HepG2 (cell line): ENCODE measurements around the gene KRT27. TPM values are rescaled to one million over a fixed set of nuclear protein-coding genes. Genes with fewer than 3 reads are reported as not detected.

Experiments used
- ATAC-seq: fragments of 200-7000 bp; cut with Tn5 transposase; 3 replicates; pipeline ENCODE4 v1.9.1; 2020; ENCODE audit warnings: mild to moderate bottlenecking, moderate library complexity
- BruUV-seq: library from RNA; stranded (reverse); fragments of 400-500 nt; replicated peaks from 2 replicates; lab custom pipeline; 2021; lab: Mats Ljungman, UMichigan
- CTCF ChIA-PET: fragments of 300-600 bp; formaldehyde crosslinking; extraction: SDS; loops from one replicate; lab custom pipeline; 2021; ENCODE audit warnings: low total read pairs, inconsistent platforms, low intra/inter-chr PET ratio; lab: Yijun Ruan, JAX
- POLR2A ChIA-PET: fragments of 350-600 bp; sonication (Branson Sonifier 250); formaldehyde crosslinking; loops from one replicate; lab custom pipeline; 2020; ENCODE audit warnings: antibody characterized with exemption, inconsistent platforms; lab: Yijun Ruan, JAX
- DNase-seq: peaks from one replicate; pipeline ENCODE4 v3.0.0-alpha.2; 2015; ENCODE audit warnings: low spot score
- FAIRE-seq: peaks from 3 replicates; lab custom pipeline; 2011; peaks lifted over from hg19 to GRCh38; lab: Jason Lieb, UNC
- H2AFZ ChIP-seq: one replicate; pipeline ENCODE4 v1.6.1; 2011; ENCODE audit warnings: low read length, inconsistent platforms
- H3K27ac ChIP-seq: fragments of 300-600 bp; 3 replicates; pipeline ENCODE4 v1.8.0; 2011; ENCODE audit warnings: mixed run types, mild to moderate bottlenecking, mixed read lengths, low read length, inconsistent platforms; ENCODE audit not compliant: insufficient read depth; ENCODE audit errors: extremely low read length
- H3K27me3 ChIP-seq, 2 experiments: fragments of 200-600 bp in 1 of 2; 2 replicates in 1 of 2; 3 replicates in 1 of 2; pipeline versions ENCODE4 v1.6.0 to v1.8.0; 2011; ENCODE audit warnings: low read length in 2 of 2, mild to moderate bottlenecking in 2 of 2, moderate library complexity in 2 of 2, inconsistent platforms in 1 of 2; ENCODE audit not compliant: insufficient read depth in 2 of 2, control insufficient read depth in 1 of 2
- H3K36me3 ChIP-seq, 2 experiments: fragments of 200-600 bp in 1 of 2; replicated peaks in 1 of 2; 2 replicates in 1 of 2; 3 replicates in 1 of 2; pipeline versions ENCODE4 v1.5.1 to v1.8.0; 2011; ENCODE audit warnings: low read length in 2 of 2, inconsistent platforms in 1 of 2; ENCODE audit not compliant: insufficient read depth in 2 of 2, control insufficient read depth in 1 of 2
- H3K4me1 ChIP-seq: 2 replicates; pipeline ENCODE4 v1.5.1; 2012; ENCODE audit warnings: low read length, inconsistent platforms; ENCODE audit not compliant: insufficient read depth
- H3K4me2 ChIP-seq: 2 replicates; pipeline ENCODE4 v1.6.0; 2011; ENCODE audit warnings: low read depth, low read length, inconsistent platforms
- H3K4me3 ChIP-seq, 3 experiments: fragments of 200-600 bp in 1 of 3; sonication (generic), shearing (Covaris generic) in 1 of 3; replicated peaks in 1 of 3; 2 replicates each; pipeline ENCODE4 v1.5.1; 2011 to 2016; ENCODE audit warnings: low read length in 3 of 3, inconsistent platforms in 2 of 3, low read depth in 2 of 3, mild to moderate bottlenecking in 2 of 3, control low read depth in 1 of 3, mixed read lengths in 1 of 3; ENCODE audit not compliant: insufficient read depth in 1 of 3
- H3K79me2 ChIP-seq: one replicate; pipeline ENCODE4 v1.6.1; 2011; ENCODE audit warnings: low read length, inconsistent platforms; ENCODE audit not compliant: insufficient read depth
- H3K9ac ChIP-seq: 2 replicates; pipeline ENCODE4 v1.6.0; 2011; ENCODE audit warnings: mild to moderate bottlenecking, low read depth, low read length, inconsistent platforms; ENCODE audit not compliant: insufficient read depth
- H3K9me3 ChIP-seq: 2 replicates; pipeline ENCODE4 v1.5.1; 2012; ENCODE audit warnings: mild to moderate bottlenecking, low read length
- H4K20me1 ChIP-seq: 2 replicates; pipeline ENCODE4 v1.6.0; 2011; ENCODE audit warnings: inconsistent platforms, mild to moderate bottlenecking, low read length, moderate library complexity; ENCODE audit not compliant: insufficient read depth
- AGO2 ChIP-seq: fragments of 200-400 bp; formaldehyde crosslinking; optimal IDR thresholded peaks from 2 replicates; pipeline ENCODE3; 2017; ENCODE audit warnings: mild to moderate bottlenecking, low read depth, low read length, moderate library complexity
- HOXA3 ChIP-seq: sonication (generic); formaldehyde crosslinking; IDR thresholded peaks from 2 replicates; pipeline ENCODE4 v1.5.0; 2020; ENCODE audit warnings: missing genetic modification reagents
- HOXA7 ChIP-seq: sonication (generic); formaldehyde crosslinking; IDR thresholded peaks from 2 replicates; pipeline ENCODE4 v1.8.1; 2022; ENCODE audit warnings: mild to moderate bottlenecking, missing genetic modification reagents, moderate library complexity
- ISX ChIP-seq: sonication (generic); formaldehyde crosslinking; conservative IDR thresholded peaks from 2 replicates; pipeline ENCODE4 v1.5.0; 2020; ENCODE audit warnings: missing genetic modification reagents
- NFIB ChIP-seq: sonication (generic); formaldehyde crosslinking; IDR thresholded peaks from 2 replicates; pipeline ENCODE4 v1.9.0; 2021; ENCODE audit warnings: missing genetic modification reagents, mild to moderate bottlenecking, borderline replicate concordance
- SRSF9 ChIP-seq: fragments of 200-400 bp; formaldehyde crosslinking; IDR thresholded peaks from 2 replicates; pipeline ENCODE4 v1.6.1; 2018; ENCODE audit warnings: borderline replicate concordance, mild to moderate bottlenecking, low read depth, low read length; ENCODE audit not compliant: insufficient read depth, poor library complexity, severe bottlenecking
- U2AF1 ChIP-seq: fragments of 200-400 bp; formaldehyde crosslinking; optimal IDR thresholded peaks from 2 replicates; pipeline ENCODE3; 2017; ENCODE audit warnings: mild to moderate bottlenecking, low read depth, low read length
- WIZ ChIP-seq: sonication (generic); formaldehyde crosslinking; IDR thresholded peaks from 2 replicates; pipeline ENCODE4 v1.5.1; 2020; ENCODE audit warnings: mild to moderate bottlenecking, missing genetic modification reagents
- ZNF335 ChIP-seq: sonication (generic); formaldehyde crosslinking; IDR thresholded peaks from 2 replicates; pipeline ENCODE4 v1.4.0; 2020; ENCODE audit warnings: missing genetic modification reagents
- ZNF460 ChIP-seq: sonication (generic); formaldehyde crosslinking; IDR thresholded peaks from 2 replicates; pipeline ENCODE4 v1.5.1; 2020; ENCODE audit warnings: missing genetic modification reagents, mild to moderate bottlenecking, borderline replicate concordance
- ZNF768 ChIP-seq: sonication (generic); formaldehyde crosslinking; IDR thresholded peaks from 2 replicates; pipeline ENCODE4 v1.4.0; 2020; ENCODE audit warnings: missing genetic modification reagents
- ZNF772 ChIP-seq: sonication (generic); formaldehyde crosslinking; IDR thresholded peaks from 2 replicates; pipeline ENCODE4 v1.5.0; 2020; ENCODE audit warnings: mild to moderate bottlenecking, missing genetic modification reagents
- WGBS: methylation state at CpG from one replicate; pipeline ENCODE4 v1.1.6; 2017; ENCODE audit warnings: low lambda C conversion rate; 5-methylcytosine and 5-hydroxymethylcytosine counted together
- in situ Hi-C: cut with HindIII; loops from 2 replicates; pipeline ENCODE4 v1.10.0; 2017; ENCODE audit warnings: low pct_unique_long_range_greater_than_20kb; ENCODE audit not compliant: extremely low pct_ligation_motif_present
- intact Hi-C: fragments of 100-400 bp; cut with micrococcal nuclease; formaldehyde crosslinking; loops from one replicate; pipeline ENCODE4 v1.10.0; 2022; ENCODE audit not compliant: unreplicated experiment
- polyA plus RNA-seq, 8 experiments: library from polyadenylated mRNA; depleted of rRNA in 3 of 8; stranded (reverse) in 7 of 8; unstranded in 1 of 8; fragments of >200 nt; fragmentation: Illumina TruSeq in 4 of 8; extraction: Trizol in 4 of 8; gene quantifications; 2 replicates each; pipeline versions ENCODE4 v1.2.1 to v1.2.3, GENCODE V29; 2011 to 2016; ENCODE audit warnings: low read depth in 4 of 8, missing spikeins in 1 of 8, mixed read lengths in 1 of 8; ENCODE audit not compliant: insufficient read depth in 1 of 8
- total RNA-seq, 5 experiments: library from RNA; depleted of rRNA; stranded (reverse); fragments of >200 nt; fragmentation: Illumina TruSeq; extraction: Trizol; gene quantifications; 2 replicates each; pipeline ENCODE4 v1.2.3, GENCODE V29; 2016; ENCODE audit warnings: low read depth in 1 of 5
- TF ChIP-seq, protein P1 (sequence below): fragments of 450-650 bp; IDR thresholded peaks from 2 replicates; pipeline ENCODE4 v1.6.1; 2016

Gene KRT27
- total and polyA plus RNA-seq, 2 of the 13 experiments (the other 11 are each of a cell fraction or from before 2014, with no cell fraction given): not detected

DNA sequence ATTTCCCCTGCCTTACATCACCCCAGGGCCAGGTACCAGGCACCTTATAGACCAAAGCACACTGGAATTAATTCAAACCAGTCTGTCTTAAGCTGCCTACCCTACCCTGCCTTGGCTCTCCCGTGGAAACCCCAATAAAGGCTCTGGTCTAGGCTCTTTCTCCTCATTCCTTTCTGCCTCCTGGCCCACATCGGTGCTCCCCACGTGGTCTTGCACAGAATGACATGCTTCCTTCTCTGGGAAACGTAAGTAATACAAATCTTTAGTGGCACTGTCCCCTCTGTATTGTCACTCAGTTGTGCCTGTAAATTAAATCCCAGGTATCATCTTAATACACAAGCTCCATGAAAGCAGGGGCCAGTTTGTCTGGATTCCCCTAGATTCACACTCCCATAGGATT is 43.8 kb downstream of the KRT27 start:
- no peak overlapping the region for H3K4me3 ChIP-seq
- no peak for TF ChIP-seq ZNF335 (CRISPR knock-in tag)
- TF ChIP-seq, protein P1, sequence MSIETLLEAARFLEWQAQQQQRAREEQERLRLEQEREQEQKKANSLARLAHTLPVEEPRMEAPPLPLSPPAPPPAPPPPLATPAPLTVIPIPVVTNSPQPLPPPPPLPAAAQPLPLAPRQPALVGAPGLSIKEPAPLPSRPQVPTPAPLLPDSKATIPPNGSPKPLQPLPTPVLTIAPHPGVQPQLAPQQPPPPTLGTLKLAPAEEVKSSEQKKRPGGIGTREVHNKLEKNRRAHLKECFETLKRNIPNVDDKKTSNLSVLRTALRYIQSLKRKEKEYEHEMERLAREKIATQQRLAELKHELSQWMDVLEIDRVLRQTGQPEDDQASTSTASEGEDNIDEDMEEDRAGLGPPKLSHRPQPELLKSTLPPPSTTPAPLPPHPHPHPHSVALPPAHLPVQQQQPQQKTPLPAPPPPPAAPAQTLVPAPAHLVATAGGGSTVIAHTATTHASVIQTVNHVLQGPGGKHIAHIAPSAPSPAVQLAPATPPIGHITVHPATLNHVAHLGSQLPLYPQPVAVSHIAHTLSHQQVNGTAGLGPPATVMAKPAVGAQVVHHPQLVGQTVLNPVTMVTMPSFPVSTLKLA: peak; percentile 89
- TF ChIP-seq, all 625 proteins: peak for 1
- no peak overlapping the region for H3K27ac ChIP-seq
- H3K27me3 ChIP-seq: peaks cover 2 to 8% of the 10 kb centered on the region in 2 experiments; a peak in 1 of 5 replicates
- 2% methylated on average over 4 of the region's 4 CpGs for WGBS
- no peaks in the 10 kb centered on the region for H3K4me1 ChIP-seq
- H3K36me3 ChIP-seq: no peaks in the 10 kb centered on the region
- no peak overlapping the region for H2AFZ ChIP-seq
- no peaks in the 10 kb centered on the region for H4K20me1 ChIP-seq
- no peaks in the 10 kb centered on the region for H3K9me3 ChIP-seq
- CTCF ChIA-PET: no interaction called here
- no peak for DNase-seq
- POLR2A ChIA-PET: no interaction called here
- in situ Hi-C loops: no loop called here
- BruUV-seq: no TSS peak
- no peak for ATAC-seq
- no peak overlapping the region for H3K4me2 ChIP-seq
- no peaks in the 10 kb centered on the region for H3K79me2 ChIP-seq
- FAIRE-seq: no peak
- intact Hi-C loops: no loop called here
- H3K9ac ChIP-seq: no peak overlapping the region

DNA sequence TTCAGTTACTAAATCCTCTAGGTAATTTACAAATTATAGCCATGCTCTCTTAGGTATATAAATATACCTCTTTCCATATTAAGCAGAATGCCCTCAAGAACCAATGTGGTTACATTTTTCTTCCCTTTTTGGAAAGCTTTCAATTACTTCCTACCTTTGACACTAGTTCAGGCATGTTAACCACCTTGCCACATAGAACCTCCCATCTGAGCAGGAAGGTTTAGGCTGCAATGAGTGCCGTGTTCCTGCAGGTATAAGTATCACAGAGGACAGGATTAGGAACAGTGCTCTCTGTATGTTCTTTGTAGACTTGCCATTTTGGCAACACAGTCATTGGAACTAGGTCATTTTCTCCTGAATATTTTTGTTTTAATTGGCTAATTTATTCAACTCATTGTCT is 47.3 kb downstream of the KRT27 start:
- H3K9ac ChIP-seq: no peak overlapping the region
- H3K4me1 ChIP-seq: no peaks in the 10 kb centered on the region
- ChIA-PET CTCF (no interaction called here), POLR2A (no interaction called here)
- BruUV-seq: no TSS peak
- intact Hi-C loops: no loop called here
- no peak overlapping the region for H3K4me2 ChIP-seq
- H3K27ac ChIP-seq: no peak overlapping the region
- H3K9me3 ChIP-seq: no peaks in the 10 kb centered on the region
- DNase-seq (no peak), ATAC-seq (no peak)
- H3K79me2 ChIP-seq: no peaks in the 10 kb centered on the region
- H3K4me3 ChIP-seq: no peak overlapping the region
- H4K20me1 ChIP-seq: no peaks in the 10 kb centered on the region
- no peaks in the 10 kb centered on the region for H3K36me3 ChIP-seq
- 0 out of 5 replicates have a peak, but pooled peaks cover 0 to 2% of the 10 kb centered on the region in 2 experiments for H3K27me3 ChIP-seq
- TF ChIP-seq NFIB (CRISPR knock-in tag): no peak
- TF ChIP-seq HOXA7 (CRISPR knock-in tag): no peak
- no peak for TF ChIP-seq HOXA3 (CRISPR knock-in tag)
- TF ChIP-seq SRSF9: no peak
- TF ChIP-seq ISX (CRISPR knock-in tag): no peak
- TF ChIP-seq ZNF772: no peak
- TF ChIP-seq AGO2: no peak
- no peak for TF ChIP-seq ZNF460 (CRISPR knock-in tag)
- no peak for TF ChIP-seq ZNF768 (CRISPR knock-in tag)
- TF ChIP-seq U2AF1: no peak
- no peak for TF ChIP-seq WIZ (CRISPR knock-in tag)
- TF ChIP-seq, all 625 proteins: peak for 0
- in situ Hi-C loops: no loop called here
- WGBS: 3% methylated on average over 1 of the region's 1 CpG
- no peak for FAIRE-seq
- no peak overlapping the region for H2AFZ ChIP-seq
